Subcutaneous adipose tissue (tissue), 4 donors: Measurements from ENCODE around the gene WDR59. TPM values are rescaled to one million over a fixed set of nuclear protein-coding genes. Genes with fewer than 3 reads are reported as not detected.

Source experiments
- CTCF ChIP-seq: fragments of 450-650 bp; IDR thresholded peaks from one replicate; pipeline ENCODE4 v1.5.1; 2016; ENCODE audit warnings: low read depth, mild to moderate bottlenecking, control low read depth, antibody characterized with exemption, moderate library complexity
- total RNA-seq, 4 donors: library from RNA; depleted of rRNA; stranded (reverse); fragments of >200 nt; gene quantifications; one replicate each; pipeline ENCODE4 v1.1.0, GENCODE V29; 2016

Gene WDR59
- total RNA-seq, 4 donors from 2014 or later, result 20.5 to 33.2 (median 25.6) TPM

DNA sequence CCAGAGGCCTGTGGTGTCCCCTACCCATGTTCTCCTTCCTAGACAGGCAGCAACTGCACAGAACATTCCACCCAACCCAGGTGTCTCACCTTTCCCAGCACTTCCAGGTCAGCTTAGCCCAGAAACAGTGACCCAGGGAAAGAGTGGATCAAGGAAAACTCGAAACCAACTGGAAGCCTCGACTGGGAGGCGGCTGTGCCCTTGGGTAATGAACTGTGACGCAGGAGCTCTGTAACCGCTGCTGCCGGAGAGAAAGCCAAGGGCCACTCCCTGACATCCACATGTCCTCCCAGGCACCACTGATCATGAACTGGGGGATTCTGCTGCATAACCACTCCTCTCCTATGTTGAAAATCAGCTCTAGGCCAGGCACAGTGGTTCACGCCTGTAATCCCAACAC, 34.4 kb downstream of the WDR59 start:
- no peak for TF ChIP-seq CTCF

DNA sequence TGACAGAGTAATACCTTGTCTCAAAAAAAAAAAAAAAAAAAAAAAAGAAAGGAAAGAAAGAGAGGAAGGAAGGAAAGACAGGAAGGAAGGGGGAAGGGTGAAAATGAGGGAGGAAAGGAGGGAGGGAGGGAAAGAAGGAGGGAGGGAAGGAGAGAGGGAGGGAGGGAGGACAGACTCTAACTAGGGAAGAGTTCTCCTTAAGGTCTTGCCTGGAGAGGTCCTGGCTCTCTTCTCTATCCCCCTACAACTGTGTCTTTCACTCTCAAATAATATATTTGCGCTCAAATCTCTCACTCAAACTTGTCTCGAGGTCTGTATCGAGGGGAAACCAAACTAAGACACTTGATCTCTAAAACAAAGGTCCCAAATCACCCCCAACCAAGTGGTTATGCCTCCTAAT, 35.6 kb downstream of the WDR59 start:
- TF ChIP-seq CTCF, result no peak

DNA sequence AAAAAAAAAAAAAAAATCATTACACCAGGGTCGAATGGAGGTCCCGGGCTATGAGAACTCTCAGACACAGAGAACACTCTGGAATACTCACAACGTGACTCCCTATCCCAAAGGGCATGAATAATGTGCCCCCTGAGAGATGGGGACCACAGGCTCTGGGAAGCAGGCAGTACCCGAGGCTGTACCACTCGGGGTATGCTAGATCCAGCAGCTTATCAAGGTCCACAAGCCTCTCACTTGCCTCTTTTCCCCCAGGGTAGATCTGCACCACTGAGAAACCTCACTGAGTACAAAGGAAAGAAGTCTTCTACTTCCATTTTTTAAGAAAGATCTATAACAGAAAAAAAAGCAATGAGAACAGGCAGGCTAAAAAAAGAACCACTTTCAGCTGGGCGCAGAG, 40.5 kb downstream of the WDR59 start:
- TF ChIP-seq CTCF, result no peak

- no peak for TF ChIP-seq CTCF
Observed at GRCh38 chr16:74942977-74943918, 41.7 kb downstream of the WDR59 start.

GRCh38 chr16:74942566-74942965, 42.4 kb downstream of the WDR59 start:
- TF ChIP-seq CTCF, result no peak

DNA sequence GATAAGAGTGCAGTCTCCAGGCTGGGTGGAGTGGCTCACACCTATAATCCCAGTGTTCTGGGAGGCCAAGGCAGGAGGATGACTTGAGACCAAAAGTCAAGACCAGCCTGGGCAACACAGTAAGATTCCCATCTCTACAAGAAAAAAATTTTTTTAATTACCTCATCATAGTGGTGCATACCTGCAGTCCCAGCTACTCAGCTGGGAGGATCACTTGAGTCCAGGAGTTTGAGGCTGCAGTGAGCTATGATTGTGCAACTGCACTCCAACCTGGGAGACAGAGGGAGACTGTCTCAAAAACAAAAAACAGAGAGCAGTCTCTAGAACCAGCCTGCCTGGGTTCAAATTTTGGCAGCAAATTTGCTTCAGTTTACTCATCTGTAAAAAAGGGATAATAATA, 45.2 kb downstream of the WDR59 start:
- TF ChIP-seq CTCF, result no peak

- TF ChIP-seq CTCF, result no peak
Observed at GRCh38 chr16:74936902-74937560, 47.9 kb downstream of the WDR59 start.
